ENCODE measurements around the gene SETD4. TPM values are rescaled to one million over a fixed set of nuclear protein-coding genes. Genes with fewer than 3 reads are reported as not detected.

The SETD4 gene
- total and polyA plus RNA-seq, 2 donors (not counting 1 experiment from before 2014, with no cell fraction given), result 15.1 to 48.5 TPM

DNA sequence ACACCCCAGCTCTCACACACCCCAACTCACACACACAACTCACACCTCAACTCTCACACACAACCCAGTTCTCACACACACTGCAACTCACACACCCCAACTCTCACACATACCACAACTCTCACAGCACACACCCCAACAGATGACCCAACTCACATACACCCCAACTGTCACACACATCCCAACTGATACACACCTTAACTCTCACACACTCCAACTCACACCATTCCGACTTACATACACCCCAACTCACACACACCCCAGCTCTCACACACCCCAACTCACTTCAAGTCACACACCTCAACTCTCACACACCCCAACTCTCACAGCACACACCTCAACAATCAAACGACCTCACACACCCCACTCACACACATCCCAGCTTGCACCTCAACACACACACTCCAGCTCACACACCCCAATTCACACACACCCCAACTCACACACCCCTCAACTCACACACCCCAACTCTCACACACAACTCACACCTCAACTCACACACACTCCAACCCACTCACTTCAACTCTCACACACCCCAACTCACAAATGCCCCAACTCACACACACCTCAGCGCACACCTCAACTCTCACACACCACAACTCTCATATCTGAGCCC is 66.3 kb downstream of the SETD4 start:
- no peak overlapping the region for H2AFZ ChIP-seq (ENCODE audit: insufficient read depth, low read depth, low read length, poor library complexity, severe bottlenecking)
- Mint-ChIP-seq H3K9me3 (ENCODE audit: insufficient read depth) (no peaks in the 10 kb centered on the region), H3K27me3 (peaks cover 37% of the 10 kb centered on the region), H3K27ac (no peak overlapping the region), H3K4me1 (no peaks in the 10 kb centered on the region), H3K4me3 (no peak overlapping the region)
- no peaks in the 10 kb centered on the region for H4K20me1 ChIP-seq (ENCODE audit: control insufficient read depth, insufficient read depth, low read length, poor library complexity, severe bottlenecking)
- no peaks in the 10 kb centered on the region for H3K36me3 ChIP-seq (replicated peaks in 1 of 2; ENCODE audit: control extremely low read depth in 1 of 2, control insufficient read depth in 1 of 2, extremely low read depth in 1 of 2, insufficient read depth in 2 of 2, low read length in 1 of 2)
- no peaks in the 10 kb centered on the region for H3K4me1 ChIP-seq (ENCODE audit: control insufficient read depth in 2 of 2, insufficient read depth in 2 of 2, low read length in 2 of 2)
- peaks cover 0 to 22% (median 5%) of the 10 kb centered on the region in 4 experiments for H3K27me3 ChIP-seq (replicated peaks in 1 of 4; ENCODE audit: control extremely low read depth in 1 of 4, control insufficient read depth in 3 of 4, insufficient read depth in 4 of 4, low read length in 3 of 4)
- ChIA-PET POLR2A (no interaction called here), CTCF (no interaction called here)
- intact Hi-C loops (cut with micrococcal nuclease), result no loop called here
- 56% methylated on average over 3 of the region's 3 CpGs for WGBS (ENCODE audit: insufficient coverage)
- no peak overlapping the region for H3K4me3 ChIP-seq (ENCODE audit: control extremely low read depth in 1 of 5, extremely low read depth in 1 of 5, insufficient read depth in 1 of 5, low read depth in 2 of 5, low read length in 4 of 5)
- no peak overlapping the region for H3K4me2 ChIP-seq (replicated peaks; ENCODE audit: low read depth, low read length, poor library complexity, severe bottlenecking)
- H3K27ac ChIP-seq (ENCODE audit: low read length in 2 of 2), result no peak overlapping the region
- H3K79me2 ChIP-seq (ENCODE audit: control insufficient read depth, insufficient read depth, low read length), result no peaks in the 10 kb centered on the region
- ATAC-seq (ENCODE audit: low read depth), result no peak
- no peak for TF ChIP-seq EZH2 (IDR thresholded peaks at IDR 0.05; ENCODE audit: borderline replicate concordance, insufficient read depth, low read depth, low read length, poor library complexity, severe bottlenecking)
- TF ChIP-seq, protein P1, sequence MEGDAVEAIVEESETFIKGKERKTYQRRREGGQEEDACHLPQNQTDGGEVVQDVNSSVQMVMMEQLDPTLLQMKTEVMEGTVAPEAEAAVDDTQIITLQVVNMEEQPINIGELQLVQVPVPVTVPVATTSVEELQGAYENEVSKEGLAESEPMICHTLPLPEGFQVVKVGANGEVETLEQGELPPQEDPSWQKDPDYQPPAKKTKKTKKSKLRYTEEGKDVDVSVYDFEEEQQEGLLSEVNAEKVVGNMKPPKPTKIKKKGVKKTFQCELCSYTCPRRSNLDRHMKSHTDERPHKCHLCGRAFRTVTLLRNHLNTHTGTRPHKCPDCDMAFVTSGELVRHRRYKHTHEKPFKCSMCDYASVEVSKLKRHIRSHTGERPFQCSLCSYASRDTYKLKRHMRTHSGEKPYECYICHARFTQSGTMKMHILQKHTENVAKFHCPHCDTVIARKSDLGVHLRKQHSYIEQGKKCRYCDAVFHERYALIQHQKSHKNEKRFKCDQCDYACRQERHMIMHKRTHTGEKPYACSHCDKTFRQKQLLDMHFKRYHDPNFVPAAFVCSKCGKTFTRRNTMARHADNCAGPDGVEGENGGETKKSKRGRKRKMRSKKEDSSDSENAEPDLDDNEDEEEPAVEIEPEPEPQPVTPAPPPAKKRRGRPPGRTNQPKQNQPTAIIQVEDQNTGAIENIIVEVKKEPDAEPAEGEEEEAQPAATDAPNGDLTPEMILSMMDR (IDR thresholded peaks at IDR 0.05), result no peak
- no peak overlapping the region for H3K9ac ChIP-seq (ENCODE audit: low read length)
- no peak for DNase-seq
- no peaks in the 10 kb centered on the region for H3K9me3 ChIP-seq (ENCODE audit: control extremely low read depth in 1 of 3, control insufficient read depth in 2 of 3, insufficient read depth in 1 of 3, low read length in 2 of 3)

DNA sequence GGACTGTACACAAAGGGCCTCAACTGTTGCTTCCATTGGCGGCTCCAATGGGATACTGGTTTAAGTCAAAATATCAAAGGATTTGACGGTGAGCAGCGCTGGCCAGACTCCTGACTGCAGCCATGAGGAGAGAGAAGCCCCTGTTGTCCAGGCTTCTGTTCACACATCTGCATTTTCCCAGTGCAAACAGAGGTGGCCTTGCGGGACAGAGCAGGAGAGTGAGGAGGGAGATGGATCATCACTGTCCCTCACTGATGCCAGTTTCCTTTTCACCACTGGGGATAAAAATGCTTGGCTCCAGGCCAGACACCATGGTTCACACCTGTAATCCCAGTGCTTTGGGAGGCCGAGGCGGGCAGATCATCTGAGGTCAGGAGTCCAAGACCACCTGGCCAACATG is 69.2 kb downstream of the SETD4 start:
- Mint-ChIP-seq H3K27ac (no peak overlapping the region), H3K4me3 (no peak overlapping the region), H3K27me3 (peaks cover 25% of the 10 kb centered on the region), H3K9me3 (ENCODE audit: insufficient read depth) (no peaks in the 10 kb centered on the region), H3K4me1 (no peaks in the 10 kb centered on the region)
- H3K27ac ChIP-seq (ENCODE audit: low read length in 2 of 2), result no peak overlapping the region
- no peaks in the 10 kb centered on the region for H4K20me1 ChIP-seq (ENCODE audit: control insufficient read depth, insufficient read depth, low read length, poor library complexity, severe bottlenecking)
- POLR2A ChIA-PET, result no interaction called here
- DNase-seq (no peak), ATAC-seq (ENCODE audit: low read depth) (no peak)
- CTCF ChIA-PET, result no interaction called here
- H3K9me3 ChIP-seq (ENCODE audit: control extremely low read depth in 1 of 3, control insufficient read depth in 2 of 3, insufficient read depth in 1 of 3, low read length in 2 of 3), result no peaks in the 10 kb centered on the region
- intact Hi-C loops (cut with micrococcal nuclease), result no loop called here
- no peaks in the 10 kb centered on the region for H3K36me3 ChIP-seq (replicated peaks in 1 of 2; ENCODE audit: control extremely low read depth in 1 of 2, control insufficient read depth in 1 of 2, extremely low read depth in 1 of 2, insufficient read depth in 2 of 2, low read length in 1 of 2)
- H2AFZ ChIP-seq (ENCODE audit: insufficient read depth, low read depth, low read length, poor library complexity, severe bottlenecking), result no peak overlapping the region
- H3K79me2 ChIP-seq (ENCODE audit: control insufficient read depth, insufficient read depth, low read length), result no peaks in the 10 kb centered on the region
- WGBS (ENCODE audit: insufficient coverage), result 100% methylated on average over 3 of the region's 6 CpGs
- no peaks in the 10 kb centered on the region for H3K4me1 ChIP-seq (ENCODE audit: control insufficient read depth in 2 of 2, insufficient read depth in 2 of 2, low read length in 2 of 2)
- no peak overlapping the region for H3K4me2 ChIP-seq (replicated peaks; ENCODE audit: low read depth, low read length, poor library complexity, severe bottlenecking)
- TF ChIP-seq, protein P1 (IDR thresholded peaks at IDR 0.05), result no peak
- TF ChIP-seq EZH2 (IDR thresholded peaks at IDR 0.05; ENCODE audit: borderline replicate concordance, insufficient read depth, low read depth, low read length, poor library complexity, severe bottlenecking), result no peak
- peaks cover 0 to 10% (median 0%) of the 10 kb centered on the region in 4 experiments for H3K27me3 ChIP-seq (replicated peaks in 1 of 4; ENCODE audit: control extremely low read depth in 1 of 4, control insufficient read depth in 3 of 4, insufficient read depth in 4 of 4, low read length in 3 of 4)
- H3K4me3 ChIP-seq (ENCODE audit: control extremely low read depth in 1 of 5, extremely low read depth in 1 of 5, insufficient read depth in 1 of 5, low read depth in 2 of 5, low read length in 4 of 5), result no peak overlapping the region
- no peak overlapping the region for H3K9ac ChIP-seq (ENCODE audit: low read length)
